NB4 (cell line): Measurements from ENCODE around the gene GDPD5.

Experiments
- CTCF ChIP-seq: IDR thresholded peaks from one replicate; pipeline ENCODE4 v1.5.1; 2012; ENCODE audit warnings: low read depth, low read length
- MAX ChIP-seq: IDR thresholded peaks from 2 replicates; pipeline ENCODE4 v1.6.1; 2011; ENCODE audit warnings: low read depth, low read length
- MYC ChIP-seq: IDR thresholded peaks from 2 replicates; pipeline ENCODE4 v1.6.1; 2011; ENCODE audit warnings: low read depth, low read length
- POLR2A ChIP-seq: IDR thresholded peaks from 2 replicates; pipeline ENCODE4 v1.6.1; 2011; ENCODE audit warnings: mild to moderate bottlenecking; ENCODE audit not compliant: insufficient read length; ENCODE audit errors: extremely low read depth

GRCh38 chr11:75469785-75470405 lies 55.8 kb downstream of the GDPD5 start:
- TF ChIP-seq CTCF: no peak
- TF ChIP-seq POLR2A: no peak
- no peak for TF ChIP-seq MYC
- 0 out of 2 replicates have a peak, but pooled peaks have one; percentile 17 for TF ChIP-seq MAX
